HCT116 (cell line): ENCODE results near the gene YTHDF1. TPM values are rescaled to one million over a fixed set of nuclear protein-coding genes. Genes with fewer than 3 reads are reported as not detected.

Experiments used
- ATAC-seq: fragments of 200-7000 bp; cut with Tn5 transposase; 2 replicates; pipeline ENCODE4 v1.9.1; 2020; ENCODE audit warnings: mild to moderate bottlenecking, moderate library complexity
- BruUV-seq: library from RNA; stranded (reverse); fragments of 400-500 nt; replicated peaks from 2 replicates; lab custom pipeline; 2021; lab: Mats Ljungman, UMichigan
- CTCF ChIA-PET: fragments of 300-600 bp; sonication (Branson Sonifier 250); formaldehyde crosslinking; loops from one replicate; lab custom pipeline; 2021; ENCODE audit warnings: antibody characterized with exemption; lab: Charles Lee
- POLR2A ChIA-PET: fragments of 300-600, 350-600 bp; sonication (Branson Sonifier 250); formaldehyde crosslinking; loops from one replicate; lab custom pipeline; 2021; ENCODE audit warnings: antibody characterized with exemption; lab: Charles Lee
- RAD21 ChIA-PET, 2 experiments: fragments of 300-600 bp; sonication (Branson Sonifier 250); formaldehyde crosslinking; loops; one replicate each; lab custom pipeline; 2023; ENCODE audit warnings: low total read pairs in 2 of 2; ENCODE audit not compliant: uncharacterized antibody in 2 of 2, unreplicated experiment in 2 of 2, low non-redundant PET in 1 of 2; lab: Charles Lee
- DNase-seq: peaks from one replicate; pipeline ENCODE4 v3.0.0-alpha.2; 2010; ENCODE audit warnings: low read depth, low spot score
- H2AFZ ChIP-seq: fragments of 200-600 bp; shearing (Covaris generic), sonication (generic); 2 replicates; pipeline ENCODE4 v1.6.1; 2017; ENCODE audit warnings: low read depth, mixed run types, mixed read lengths, antibody characterized with exemption, low read length; ENCODE audit not compliant: poor library complexity, severe bottlenecking
- H3K27ac ChIP-seq: 2 replicates; pipeline ENCODE4 v1.5.1; 2012; ENCODE audit warnings: low read depth, low read length
- H3K27me3 ChIP-seq: fragments of 200-600 bp; sonication (generic); 2 replicates; pipeline ENCODE4 v1.6.1; 2016; ENCODE audit warnings: mixed run types, low read length, mixed read lengths; ENCODE audit not compliant: insufficient read depth
- H3K36me3 ChIP-seq, 2 experiments: fragments of 200-500 bp in 1 of 2; fragments of 200-600 bp in 1 of 2; sonication (Bioruptor generic) in 1 of 2; sonication (generic) in 1 of 2; 2 replicates each; pipeline versions ENCODE4 v1.5.1 to v1.6.1; 2014 to 2016; ENCODE audit warnings: low read length in 2 of 2, inconsistent platforms in 1 of 2, mixed read lengths in 1 of 2, mixed run types in 1 of 2; ENCODE audit not compliant: insufficient read depth in 2 of 2, control insufficient read depth in 1 of 2
- H3K4me1 ChIP-seq, 2 experiments: fragments of 200-600 bp in 1 of 2; sonication (generic) in 1 of 2; 2 replicates each; pipeline versions ENCODE4 v1.5.1 to v1.6.1; 2012 to 2017; ENCODE audit warnings: low read length in 2 of 2, inconsistent platforms in 1 of 2, mild to moderate bottlenecking in 1 of 2, mixed read lengths in 1 of 2, mixed run types in 1 of 2, moderate library complexity in 1 of 2; ENCODE audit not compliant: insufficient read depth in 2 of 2, control insufficient read depth in 1 of 2
- H3K4me2 ChIP-seq: fragments of 200-600 bp; sonication (generic); 2 replicates; pipeline ENCODE4 v1.6.1; 2017; ENCODE audit warnings: mixed run types, low read length, mixed read lengths
- H3K4me3 ChIP-seq, 2 experiments: fragments of 200-600 bp in 1 of 2; sonication (generic) in 1 of 2; replicated peaks in 1 of 2; 2 replicates each; pipeline ENCODE4 v1.5.1; 2011 to 2016; ENCODE audit warnings: low read length in 2 of 2, control low read depth in 1 of 2, low read depth in 1 of 2, mild to moderate bottlenecking in 1 of 2, mixed read lengths in 1 of 2, mixed run types in 1 of 2
- H3K79me2 ChIP-seq: fragments of 200-600 bp; sonication (generic); 2 replicates; pipeline ENCODE4 v1.6.1; 2017; ENCODE audit warnings: mild to moderate bottlenecking, mixed run types, low read length, moderate library complexity, mixed read lengths; ENCODE audit not compliant: insufficient read depth
- H3K9ac ChIP-seq: fragments of 200-600 bp; sonication (generic); 2 replicates; pipeline ENCODE4 v1.6.1; 2016; ENCODE audit warnings: low read length, mixed read lengths
- H3K9me2 ChIP-seq: fragments of 200-600 bp; sonication (generic), shearing (Covaris generic); 2 replicates; pipeline ENCODE4 v1.6.1; 2017; ENCODE audit warnings: mixed run types, mild to moderate bottlenecking, moderate library complexity; ENCODE audit not compliant: insufficient read depth
- H3K9me3 ChIP-seq, 2 experiments: fragments of 200-500 bp in 1 of 2; fragments of 200-600 bp in 1 of 2; sonication (Bioruptor generic) in 1 of 2; sonication (generic) in 1 of 2; 2 replicates each; pipeline ENCODE4 v1.6.1; 2014 to 2017; ENCODE audit warnings: low read length in 2 of 2, mixed read lengths in 2 of 2, inconsistent platforms in 1 of 2, low read depth in 1 of 2, mild to moderate bottlenecking in 1 of 2, mixed run types in 1 of 2, moderate library complexity in 1 of 2; ENCODE audit not compliant: control insufficient read depth in 1 of 2, insufficient read depth in 1 of 2
- H4K20me1 ChIP-seq: fragments of 200-600 bp; sonication (generic), shearing (Covaris generic); 2 replicates; pipeline ENCODE4 v1.6.1; 2017; ENCODE audit warnings: mixed run types, mild to moderate bottlenecking, moderate library complexity; ENCODE audit not compliant: insufficient read depth
- CBX3 ChIP-seq: IDR thresholded peaks from 2 replicates; pipeline ENCODE4 v1.6.1; 2012; ENCODE audit warnings: low read depth
- CEBPB ChIP-seq: IDR thresholded peaks from 2 replicates; pipeline ENCODE4 v1.6.1; 2012; ENCODE audit warnings: low read depth
- CTCF ChIP-seq, 3 experiments: fragments of 200-600 bp in 1 of 3; sonication (generic) in 1 of 3; IDR thresholded peaks in 2 of 3; conservative IDR thresholded peaks in 1 of 3; 2 replicates each; pipeline ENCODE4 v1.5.1; 2012 to 2017; ENCODE audit warnings: low read depth in 2 of 3, low read length in 2 of 3, antibody characterized with exemption in 1 of 3, borderline replicate concordance in 1 of 3, control low read depth in 1 of 3, mild to moderate bottlenecking in 1 of 3, mixed read lengths in 1 of 3, mixed run types in 1 of 3, moderate library complexity in 1 of 3; ENCODE audit not compliant: insufficient read depth in 1 of 3
- EGR1 ChIP-seq: IDR thresholded peaks from 2 replicates; pipeline ENCODE4 v1.6.1; 2012; ENCODE audit warnings: low read depth
- ELF1 ChIP-seq: IDR thresholded peaks from 2 replicates; pipeline ENCODE4 v1.6.1; 2012; ENCODE audit warnings: low read depth, borderline replicate concordance
- JUND ChIP-seq: IDR thresholded peaks from 2 replicates; pipeline ENCODE4 v1.6.1; 2012
- POLR2AphosphoS5 ChIP-seq: IDR thresholded peaks from 2 replicates; pipeline ENCODE4 v1.6.1; 2011; ENCODE audit warnings: mild to moderate bottlenecking, low read depth, low read length, moderate library complexity
- RAD21 ChIP-seq: IDR thresholded peaks from 2 replicates; pipeline ENCODE4 v1.6.1; 2012; ENCODE audit warnings: low read depth, mild to moderate bottlenecking
- SRF ChIP-seq: IDR thresholded peaks from 2 replicates; pipeline ENCODE4 v1.6.1; 2012; ENCODE audit warnings: low read depth
- TCF7L2 ChIP-seq: IDR thresholded peaks from 2 replicates; pipeline ENCODE4 v1.7.0; 2011; ENCODE audit warnings: borderline replicate concordance, inconsistent platforms; ENCODE audit not compliant: insufficient read depth, insufficient read length; ENCODE audit errors: extremely low read depth
- YY1 ChIP-seq: IDR thresholded peaks from 2 replicates; pipeline ENCODE4 v1.6.1; 2011; ENCODE audit warnings: low read length, low read depth, moderate library complexity, mild to moderate bottlenecking; ENCODE audit not compliant: insufficient replicate concordance; ENCODE audit errors: extremely low read depth
- ZFX ChIP-seq: fragments of 450-650 bp; IDR thresholded peaks from 2 replicates; pipeline ENCODE4 v1.6.1; 2017
- intact Hi-C: fragments of 100-400 bp; cut with micrococcal nuclease; formaldehyde crosslinking; loops from 2 replicates; pipeline ENCODE4 v1.10.0; 2022
- total RNA-seq: library from RNA; stranded (reverse); gene quantifications from one replicate; pipeline ENCODE4 v1.2.1, GENCODE V29; 2021; ENCODE audit not compliant: unreplicated experiment

Gene YTHDF1
- total RNA-seq, 1 experiment from 2014 or later: 42.8 TPM

GRCh38 chr20:63226042-63226943 lies 10.4 kb upstream of the YTHDF1 start:
- Histone ChIP-seq H3K4me2 (no peak overlapping the region), H3K27ac (no peak overlapping the region), H3K4me3 (no peak overlapping the region), H3K9me2 (no peaks in the 10 kb centered on the region), H3K36me3 (no peaks in the 10 kb centered on the region), H3K9ac (no peak overlapping the region), H3K27me3 (no peaks in the 10 kb centered on the region), H2AFZ (no peak overlapping the region), H4K20me1 (no peaks in the 10 kb centered on the region), H3K4me1 (peaks cover 20 to 45% of the 10 kb centered on the region in 2 experiments), H3K9me3 (no peaks in the 10 kb centered on the region), H3K79me2 (no peaks in the 10 kb centered on the region)
- BruUV-seq: no TSS peak
- TF ChIP-seq POLR2AphosphoS5 (no peak), EGR1 (no peak), CBX3 (no peak), JUND (no peak), RAD21 (no peak), SRF (no peak), YY1 (no peak), ZFX (no peak), ELF1 (no peak), TCF7L2 (no peak), CTCF (IDR thresholded peaks at IDR 0.05 in 2 of 3, conservative IDR thresholded peaks at IDR 0.05 in 1 of 3; ENCODE audit: borderline replicate concordance in 1 of 3, insufficient read depth in 1 of 3, low read depth in 2 of 3, low read length in 2 of 3) (no peak), CEBPB (no peak)
- POLR2A ChIA-PET: interaction anchor here (0.6 kb wide), 1 partner anchor 10 kb away, joined by 3 read pairs; no protein-coding TSS in a partner anchor
- RAD21 ChIA-PET: no interaction called here
- intact Hi-C loops: no loop called here
- ATAC-seq (no peak), DNase-seq (no peak)
- CTCF ChIA-PET: interaction anchor here (0.6 to 4.3 kb wide), 2 partner anchors 8 to 54 kb away, joined by 3 to 107 read pairs; partner anchors contain the start of gene BIRC7
